Jurkat, Clone E6-1 (cell line): ENCODE results near the gene CYP4F8.
"Not testable (repeated sequence)": the region's sequence is repeated elsewhere in the genome, so short reads cannot be mapped to it uniquely, and the experiment has no call there.

Experiments
- DNase-seq: peaks from one replicate; pipeline ENCODE4 v3.0.0-alpha.2; 2011; ENCODE audit warnings: low read depth, low spot score
- H3K4me3 ChIP-seq: 2 replicates; pipeline ENCODE4 v1.5.1; 2011; ENCODE audit warnings: mild to moderate bottlenecking, low read length, control low read depth, moderate library complexity

Gene CYP4F8

GRCh38 chr19:15673176-15673654, 58.2 kb downstream of the CYP4F8 start:
- H3K4me3 ChIP-seq: no peak overlapping the region

DNA sequence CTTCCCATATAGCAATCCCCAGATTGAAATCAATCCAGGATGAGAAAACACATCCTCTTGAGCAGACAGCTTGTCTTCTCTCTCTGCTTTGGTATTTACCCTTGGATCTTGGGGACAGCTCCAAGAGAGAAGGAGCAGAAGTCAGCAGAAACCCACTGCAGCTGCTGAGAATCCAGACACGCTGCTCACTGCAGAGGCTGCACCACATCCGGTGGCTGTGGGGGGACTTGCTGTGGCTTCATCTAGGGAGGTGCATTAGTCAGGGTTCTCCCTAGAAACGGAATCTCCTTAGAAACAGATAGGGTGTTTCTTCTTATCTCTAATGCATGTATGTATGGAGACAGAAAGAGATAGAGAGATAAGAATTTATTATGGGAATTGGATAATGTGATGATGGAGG, 60.5 kb downstream of the CYP4F8 start:
- peak; percentile 63 for DNase-seq
- no peak overlapping the region for H3K4me3 ChIP-seq

More at GRCh38 chr19:15673176-15673654, 58.2 kb downstream of the CYP4F8 start:
- no peak for DNase-seq

- no peak overlapping the region for H3K4me3 ChIP-seq
- DNase-seq: no peak
Observed at GRCh38 chr19:15679089-15679488, 64.1 kb downstream of the CYP4F8 start.

- DNase-seq, H3K4me3 ChIP-seq: not testable (repeated sequence)
Observed at GRCh38 chr19:15679865-15680264, 64.8 kb downstream of the CYP4F8 start.
